Transverse colon (tissue), 4 donors: Measurements from ENCODE around the gene HTRA3. TPM values are rescaled to one million over a fixed set of nuclear protein-coding genes. Genes with fewer than 3 reads are reported as not detected.

Experiments used
- DNase-seq: peaks from one replicate; pipeline ENCODE4 v3.0.0-alpha.2; 2019
- H3K27ac ChIP-seq, 4 donors: fragments of 200-600 bp; sonication (generic); 2 replicates each; pipeline ENCODE4 v1.5.1; 2016 to 2018; ENCODE audit warnings: inconsistent platforms in 4 of 4
- H3K27me3 ChIP-seq: fragments of 200-600 bp; sonication (generic); 2 replicates; pipeline ENCODE4 v1.5.1; 2017; ENCODE audit warnings: inconsistent platforms
- H3K36me3 ChIP-seq, 4 donors: fragments of 200-600 bp; sonication (generic); 2 replicates each; pipeline ENCODE4 v1.5.1; 2017 to 2019; ENCODE audit warnings: inconsistent platforms in 4 of 4
- H3K4me1 ChIP-seq, 4 donors: fragments of 200-600 bp; sonication (generic); 2 replicates each; pipeline ENCODE4 v1.5.1; 2017 to 2020; ENCODE audit warnings: inconsistent platforms in 4 of 4
- H3K4me3 ChIP-seq, 4 donors: fragments of 200-600 bp; sonication (generic); 1 replicate in 1 of 4; 2 replicates in 3 of 4; pipeline versions ENCODE4 v1.5.1 to v1.6.1; 2017 to 2019; ENCODE audit warnings: inconsistent platforms in 4 of 4
- H3K9me3 ChIP-seq, 2 donors: fragments of 200-600 bp; sonication (generic); 2 replicates each; pipeline ENCODE4 v1.5.1; 2017 to 2019; ENCODE audit warnings: inconsistent platforms in 2 of 2
- CTCF ChIP-seq, 5 experiments: fragments of 200-600 bp in 3 of 5; fragments of 450-650 bp in 2 of 5; sonication (generic) in 3 of 5; IDR thresholded peaks; 1 replicate in 2 of 5; 2 replicates in 3 of 5; pipeline ENCODE4 v1.5.1; 2016 to 2017; ENCODE audit warnings: antibody characterized with exemption in 5 of 5, inconsistent platforms in 3 of 5, mild to moderate bottlenecking in 2 of 5, moderate library complexity in 1 of 5
- EP300 ChIP-seq: sonication (generic); formaldehyde crosslinking; IDR thresholded peaks from one replicate; pipeline ENCODE4 v1.6.1; 2017; ENCODE audit warnings: antibody characterized with exemption, low read depth
- POLR2A ChIP-seq: fragments of 450-650 bp; IDR thresholded peaks from one replicate; pipeline ENCODE4 v1.6.1; 2016; ENCODE audit warnings: antibody characterized with exemption, mild to moderate bottlenecking, moderate library complexity
- POLR2AphosphoS5 ChIP-seq, 3 donors: sonication (generic); formaldehyde crosslinking; IDR thresholded peaks; one replicate each; pipeline ENCODE4 v1.6.1; 2016; ENCODE audit warnings: antibody characterized with exemption in 3 of 3
- WGBS, 2 donors: methylation state at CpG; one replicate each; pipeline ENCODE4 v1.1.5; 2018; ENCODE audit warnings: low coverage in 1 of 2; 5-methylcytosine and 5-hydroxymethylcytosine counted together
- in situ Hi-C, 4 donors: fragments of 200-750 bp; cut with MboI; loops; one replicate each; pipeline versions ENCODE4 v1.15.0 to v1.15.1; 2017; ENCODE audit warnings: low sequenced_read_pairs in 3 of 4, low pct_ligation_motif_present in 1 of 4, low pct_unique_long_range_greater_than_20kb in 1 of 4
- intact Hi-C: fragments of 100-400 bp; cut with DNase I; formaldehyde crosslinking; loops from one replicate; pipeline ENCODE4 v1.15.1; 2023; ENCODE audit warnings: low total_unique reads
- total RNA-seq, 4 donors: library from RNA; depleted of rRNA; stranded (reverse); fragments of >200 nt; gene quantifications; one replicate each; pipeline ENCODE4 v1.1.0, GENCODE V29; 2016

The HTRA3 gene
- total RNA-seq, 4 donors from 2014 or later = 1.5 to 11.9 (median 6.5) TPM

- Histone ChIP-seq H3K4me1 (peaks cover 0 to 11% (median 3%) of the 10 kb centered on the region in 4 donors), H3K36me3 (no peaks in the 10 kb centered on the region), H3K27me3 (peaks cover 4% of the 10 kb centered on the region), H3K27ac (no peak overlapping the region), H3K9me3 (no peaks in the 10 kb centered on the region), H3K4me3 (no peak overlapping the region)
- intact Hi-C loops = no loop called here
- 69 to 76% methylated on average over 10 of the region's 10 CpGs for WGBS, 2 donors
- no peak for DNase-seq
- no peak for TF ChIP-seq EP300
- TF ChIP-seq POLR2A = no peak
- no peak for TF ChIP-seq CTCF (IDR thresholded peaks at IDR 0.05)
- no peak for TF ChIP-seq POLR2AphosphoS5 (IDR thresholded peaks at IDR 0.05)
- in situ Hi-C loops = no loop called here
Observed at GRCh38 chr4:8263397-8263796, 6.2 kb upstream of the HTRA3 start.

- H3K36me3 ChIP-seq = no peaks in the 10 kb centered on the region
- WGBS, 2 donors = 83% methylated on average over 14 of the region's 14 CpGs; no CpG with 5 or more reads in 1 of the 2 donors
- no peak for DNase-seq
- TF ChIP-seq EP300 (no peak), CTCF (IDR thresholded peaks at IDR 0.05) (no peak), POLR2AphosphoS5 (IDR thresholded peaks at IDR 0.05) (no peak), POLR2A (no peak)
- no peak overlapping the region for H3K27ac ChIP-seq
- H3K4me3 ChIP-seq = no peak overlapping the region
- peaks cover 0 to 13% (median 3%) of the 10 kb centered on the region in 4 donors for H3K4me1 ChIP-seq
- in situ Hi-C loops = no loop called here
- intact Hi-C loops = no loop called here
- H3K27me3 ChIP-seq = peaks cover 9% of the 10 kb centered on the region
- no peaks in the 10 kb centered on the region for H3K9me3 ChIP-seq
Observed at GRCh38 chr4:8264106-8264505, 5.4 kb upstream of the HTRA3 start.

GRCh38 chr4:8265171-8265929, 4.2 kb upstream of the HTRA3 start:
- Histone ChIP-seq H3K4me3 (no peak overlapping the region), H3K27ac (no peak overlapping the region), H3K27me3 (peaks cover 21% of the 10 kb centered on the region), H3K9me3 (no peaks in the 10 kb centered on the region), H3K36me3 (no peaks in the 10 kb centered on the region), H3K4me1 (peaks cover 4 to 21% (median 8%) of the 10 kb centered on the region in 4 donors)
- WGBS, 2 donors = 55 to 75% methylated on average over 4 to 20 of the region's 20 CpGs
- intact Hi-C loops (no loop called here), in situ Hi-C loops (no loop called here)
- TF ChIP-seq POLR2A (no peak), POLR2AphosphoS5 (IDR thresholded peaks at IDR 0.05) (no peak), EP300 (no peak)
- no peak for DNase-seq

GRCh38 chr4:8266088-8266487, 3.5 kb upstream of the HTRA3 start:
- H3K4me3 ChIP-seq = no peak overlapping the region
- 82% methylated on average over 6 of the region's 6 CpGs; no CpG with 5 or more reads in 1 of the 2 donors for WGBS, 2 donors
- no peaks in the 10 kb centered on the region for H3K36me3 ChIP-seq
- in situ Hi-C loops (no loop called here), intact Hi-C loops (no loop called here)
- TF ChIP-seq POLR2A (no peak), EP300 (no peak), CTCF (IDR thresholded peaks at IDR 0.05) (no peak)
- no peaks in the 10 kb centered on the region for H3K9me3 ChIP-seq
- H3K4me1 ChIP-seq = peaks cover 4 to 20% (median 10%) of the 10 kb centered on the region in 4 donors
- H3K27ac ChIP-seq = no peak overlapping the region
- peaks cover 28% of the 10 kb centered on the region for H3K27me3 ChIP-seq
- no peak for DNase-seq
